ENCODE measurements around the gene MTFR1L. TPM values are rescaled to one million over a fixed set of nuclear protein-coding genes. Genes with fewer than 3 reads are reported as not detected.

The MTFR1L gene
- total RNA-seq, 1 donor, result 55.2 TPM

- no peak for DNase-seq (ENCODE audit: low read depth in 2 of 3, low spot score in 2 of 3)
Measured at GRCh38 chr1:25787760-25788166, 32.0 kb upstream of the MTFR1L start.

DNA sequence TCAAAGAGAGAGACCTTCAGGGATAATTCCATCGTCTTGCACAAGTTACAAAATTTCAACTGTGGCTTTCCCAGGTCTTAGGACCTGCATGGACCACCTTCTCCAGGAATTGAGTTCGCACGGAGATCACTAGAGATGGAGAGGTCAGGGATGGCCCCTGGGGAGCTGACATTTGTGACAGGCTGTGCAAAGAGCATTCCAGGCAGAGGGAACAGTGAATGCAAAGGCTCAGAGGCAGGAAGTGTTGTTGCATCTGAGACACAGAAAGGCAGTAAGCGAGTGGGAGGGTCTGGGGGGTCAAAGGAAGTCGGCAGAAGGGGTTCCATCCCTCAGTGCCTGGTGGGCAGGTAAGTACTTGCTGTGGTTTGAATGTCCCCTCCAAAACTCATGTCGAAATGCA is 29.3 kb upstream of the MTFR1L start:
- DNase-seq (ENCODE audit: low read depth in 2 of 3, low spot score in 2 of 3), result no peak

GRCh38 chr1:25792115-25792514 is 27.6 kb upstream of the MTFR1L start:
- no peak for DNase-seq (ENCODE audit: low read depth in 2 of 3, low spot score in 2 of 3)

DNA sequence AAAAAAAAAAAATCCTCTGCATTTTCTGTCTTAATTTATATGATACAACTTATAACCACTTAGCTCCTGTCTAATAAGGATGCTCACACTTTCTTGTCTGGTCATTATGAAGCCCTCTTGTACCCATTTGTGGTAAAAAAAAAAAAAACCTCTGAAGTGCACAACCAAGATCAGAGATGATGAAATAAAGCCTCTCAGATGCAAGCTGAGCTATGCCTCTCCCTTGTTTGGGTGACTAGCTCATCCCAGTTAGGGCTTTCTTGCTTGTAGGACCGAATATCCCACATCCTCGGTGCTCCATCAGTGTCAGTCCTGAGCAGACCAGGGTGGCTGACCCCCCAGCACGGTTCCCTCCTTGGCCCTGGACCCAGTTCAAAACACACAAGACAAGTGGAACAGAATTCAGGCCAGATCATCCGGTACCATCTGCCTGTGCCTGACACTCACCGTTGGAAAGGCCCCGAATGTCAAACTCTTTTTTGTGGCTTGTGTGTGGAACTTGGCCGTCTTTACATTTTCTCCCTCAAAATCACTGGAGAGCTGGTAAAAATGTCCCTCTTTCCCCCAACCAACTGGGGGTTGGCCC is 26.1 kb upstream of the MTFR1L start:
- no peak for DNase-seq (ENCODE audit: low read depth in 2 of 3, low spot score in 2 of 3)

- no peak for DNase-seq (ENCODE audit: low read depth in 2 of 3, low spot score in 2 of 3)
Measured at GRCh38 chr1:25794325-25794724, 25.4 kb upstream of the MTFR1L start.

DNA sequence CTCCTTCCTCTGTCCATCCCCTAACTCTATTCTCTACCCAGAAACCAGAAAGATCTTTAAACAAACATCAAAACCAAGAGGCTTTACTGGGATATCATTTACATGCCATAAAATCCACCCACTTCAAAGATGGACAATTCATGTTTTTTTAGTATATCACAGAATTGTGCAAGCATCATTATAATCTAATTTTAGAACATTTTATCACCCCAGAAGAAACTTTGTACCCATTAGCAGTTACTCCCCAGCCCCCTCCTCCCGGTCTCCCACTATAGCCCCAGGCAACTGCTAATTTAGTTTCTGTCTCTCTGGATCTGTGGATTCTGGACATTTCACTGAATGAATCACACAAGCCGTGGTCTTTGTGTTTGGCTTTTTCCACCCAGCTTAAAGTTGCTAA is 24.5 kb upstream of the MTFR1L start:
- DNase-seq (ENCODE audit: low read depth in 2 of 3, low spot score in 2 of 3), result no peak

- DNase-seq (ENCODE audit: low read depth in 2 of 3, low spot score in 2 of 3), result no peak
Measured at GRCh38 chr1:25795946-25796810, 23.6 kb upstream of the MTFR1L start.

GRCh38 chr1:25796811-25797458 is 22.8 kb upstream of the MTFR1L start:
- peak; percentile 68 to 86 (median 77) for DNase-seq (ENCODE audit: low read depth in 2 of 3, low spot score in 2 of 3)

DNA sequence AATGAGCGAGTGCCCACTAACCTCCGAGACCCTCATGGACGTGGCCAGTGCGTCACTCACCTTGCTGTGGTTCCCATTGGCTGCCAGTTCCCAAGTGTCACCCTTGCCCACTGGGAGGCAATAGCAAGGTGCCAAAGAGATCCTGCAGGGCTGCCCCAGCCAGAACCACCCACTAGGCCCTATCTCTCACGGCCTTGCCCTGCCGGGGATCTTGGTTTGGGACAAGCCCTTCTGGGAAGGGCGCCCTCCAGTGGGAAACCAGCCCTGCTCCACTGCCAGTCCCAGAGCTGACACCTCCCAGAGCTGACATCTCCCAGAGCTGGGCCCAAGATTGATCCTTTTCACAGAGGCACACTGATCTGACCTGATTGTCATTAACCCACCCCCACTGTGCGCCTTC is 21.8 kb upstream of the MTFR1L start:
- peak in 1 of 3 donors; percentile 42 for DNase-seq (ENCODE audit: low read depth in 2 of 3, low spot score in 2 of 3)

GRCh38 chr1:25798666-25799351 is 20.9 kb upstream of the MTFR1L start:
- no peak for DNase-seq (ENCODE audit: low read depth in 2 of 3, low spot score in 2 of 3)

- peak in 1 of 3 donors; percentile 21 for DNase-seq (ENCODE audit: low read depth in 2 of 3, low spot score in 2 of 3)
Measured at GRCh38 chr1:25799352-25799934, 20.3 kb upstream of the MTFR1L start.

GRCh38 chr1:25799935-25800702 is 19.6 kb upstream of the MTFR1L start, which contains the start of gene SELENON:
Gene SELENON, plus strand, starts transcription at chr1:25800193. Its CDS starts 38 bp downstream, at chr1:25800231.
- peak in 2 of 3 donors; percentile 7 to 35 for DNase-seq (ENCODE audit: low read depth in 2 of 3, low spot score in 2 of 3)

DNA sequence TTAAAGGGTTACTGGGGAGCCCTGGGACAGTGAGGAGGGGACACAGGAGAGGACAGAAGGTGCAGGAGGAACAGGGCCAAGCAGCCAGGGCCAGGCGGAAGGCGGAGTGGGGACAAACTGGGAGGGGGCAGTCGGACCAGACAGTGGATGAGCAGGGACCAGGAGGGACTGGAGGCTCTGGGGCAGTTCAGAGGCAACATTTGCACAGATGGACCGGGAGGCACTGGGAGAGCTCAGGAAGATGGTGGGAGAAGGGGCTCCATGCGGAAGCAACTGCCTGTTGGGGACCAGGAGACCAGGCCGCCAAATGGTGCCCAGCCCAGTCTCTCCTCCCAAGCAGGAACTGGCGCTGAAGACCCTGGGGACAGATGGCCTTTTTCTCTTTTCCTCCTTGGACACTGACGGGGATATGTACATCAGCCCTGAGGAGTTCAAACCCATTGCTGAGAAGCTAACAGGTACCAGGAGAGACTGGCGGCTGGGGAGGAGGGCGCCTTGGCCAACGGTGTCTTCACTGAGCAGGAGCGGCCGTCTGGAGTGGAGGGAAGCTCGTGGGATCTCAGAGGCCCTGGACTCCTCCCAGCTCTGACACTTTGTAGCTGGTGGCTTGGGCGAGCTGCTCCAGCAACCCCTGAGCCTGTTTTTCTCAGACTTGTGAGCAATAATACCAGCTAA is 18.9 kb upstream of the MTFR1L start:
- peak in 1 of 3 donors; percentile 9 for DNase-seq (ENCODE audit: low read depth in 2 of 3, low spot score in 2 of 3)

DNA sequence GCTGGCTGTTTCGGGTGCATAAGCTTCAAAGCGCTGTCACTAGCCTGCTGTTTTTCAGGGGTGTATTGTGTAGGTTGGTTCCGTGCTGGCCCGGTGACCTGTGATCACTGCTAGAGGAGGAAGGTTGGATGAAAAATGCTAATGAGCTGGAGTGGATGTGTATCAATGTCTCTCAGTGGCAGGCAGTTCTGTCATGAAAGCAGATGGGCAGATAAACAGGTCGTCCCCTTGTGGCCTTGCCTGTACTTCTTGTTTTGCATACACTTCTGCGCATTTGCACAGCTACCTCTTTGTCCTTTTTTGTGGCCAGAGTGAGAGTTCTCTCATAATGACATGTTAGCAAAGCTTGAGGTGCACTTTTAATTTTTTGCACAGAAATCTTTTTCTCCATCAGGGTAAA is 16.8 kb upstream of the MTFR1L start:
- DNase-seq (ENCODE audit: low read depth in 2 of 3, low spot score in 2 of 3), result peak in 1 of 3 donors; percentile 39

- DNase-seq (ENCODE audit: low read depth in 2 of 3, low spot score in 2 of 3), result no peak
Measured at GRCh38 chr1:25803368-25803767, 16.4 kb upstream of the MTFR1L start.

GRCh38 chr1:25804244-25804963 is 15.3 kb upstream of the MTFR1L start:
- DNase-seq (ENCODE audit: low read depth in 2 of 3, low spot score in 2 of 3), result no peak

- DNase-seq (ENCODE audit: low read depth in 2 of 3, low spot score in 2 of 3), result no peak
Measured at GRCh38 chr1:25804964-25805862, 14.5 kb upstream of the MTFR1L start.

- DNase-seq (ENCODE audit: low read depth in 2 of 3, low spot score in 2 of 3), result no peak
Measured at GRCh38 chr1:25805863-25806225, 13.9 kb upstream of the MTFR1L start.

All from hematopoietic multipotent progenitor cell (in vitro differentiated cells).